HL-60 (cell line): Measurements from ENCODE around the gene ZMIZ2.

Experiments
- DNase-seq, 2 experiments: peaks; one replicate each; pipeline ENCODE4 v3.0.0-alpha.2; 2010 to 2020; ENCODE audit warnings: low read depth in 1 of 2, low spot score in 1 of 2
- H3K27ac ChIP-seq: fragments of 250-450 bp; sonication (Bioruptor Pico); replicated peaks from 2 replicates; pipeline ENCODE4 v1.5.1; 2020; ENCODE audit warnings: mild to moderate bottlenecking, moderate library complexity
- H3K27me3 ChIP-seq: fragments of 250-450 bp; sonication (Bioruptor Pico); 2 replicates; pipeline ENCODE4 v1.5.1; 2021; ENCODE audit warnings: mild to moderate bottlenecking, moderate library complexity; ENCODE audit not compliant: insufficient read depth, poor library complexity, severe bottlenecking
- H3K4me3 ChIP-seq: replicated peaks from 2 replicates; pipeline ENCODE4 v1.5.1; 2011; ENCODE audit warnings: mild to moderate bottlenecking, control low read depth, low read length; ENCODE audit not compliant: insufficient read depth
- GABPA ChIP-seq: IDR thresholded peaks from 2 replicates; pipeline ENCODE4 v1.6.1; 2012; ENCODE audit warnings: low read depth
- POLR2AphosphoS5 ChIP-seq: IDR thresholded peaks from 2 replicates; pipeline ENCODE4 v1.6.1; 2012; ENCODE audit warnings: low read depth
- REST ChIP-seq: IDR thresholded peaks from 2 replicates; pipeline ENCODE4 v1.6.1; 2012; ENCODE audit warnings: low read depth; ENCODE audit not compliant: insufficient replicate concordance
- SPI1 ChIP-seq: IDR thresholded peaks from 2 replicates; pipeline ENCODE4 v1.6.1; 2012; ENCODE audit warnings: low read depth, mild to moderate bottlenecking, borderline replicate concordance
- TF ChIP-seq, protein P1 (sequence below): IDR thresholded peaks from one replicate; pipeline ENCODE4 v1.5.1; 2011; ENCODE audit warnings: low read length, control low read depth, inconsistent platforms; ENCODE audit not compliant: insufficient read depth

ZMIZ2 gene

DNA sequence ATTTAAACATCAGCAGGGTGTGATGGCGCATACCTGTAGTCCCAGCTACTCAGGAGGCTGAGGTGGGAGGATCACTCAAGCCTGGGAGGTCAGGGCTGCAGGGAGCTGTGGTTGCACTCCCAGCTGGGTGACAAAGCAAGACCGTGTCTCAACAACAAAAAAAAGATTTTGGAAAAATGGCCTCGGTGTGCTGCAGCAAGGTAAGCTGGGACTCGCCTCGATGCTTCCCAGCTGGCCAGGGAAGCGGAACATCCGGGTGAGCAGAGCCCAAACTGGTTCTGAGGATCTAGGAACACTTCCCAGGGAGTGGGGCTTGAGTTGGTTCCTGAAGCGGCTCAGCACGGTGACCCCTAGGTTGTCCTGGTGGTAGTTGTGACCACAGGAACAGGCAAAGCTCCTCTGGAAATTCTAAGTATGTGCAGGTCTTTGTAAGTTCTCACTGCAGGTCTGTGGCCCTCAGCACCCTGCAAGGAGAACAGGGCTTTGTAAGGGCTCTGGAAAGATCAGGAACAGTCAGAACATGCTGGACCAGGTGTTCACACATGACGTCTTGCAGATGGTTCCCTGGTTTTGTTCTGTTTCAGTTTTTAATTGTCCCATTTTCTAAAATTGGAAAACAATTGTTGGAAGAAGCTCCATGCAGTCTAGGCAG lies 38.6 kb upstream of the ZMIZ2 start:
- Histone ChIP-seq H3K27ac (no peak overlapping the region), H3K27me3 (no peaks in the 10 kb centered on the region), H3K4me3 (no peak overlapping the region)
- no peak for DNase-seq
- TF ChIP-seq GABPA: no peak
- no peak for TF ChIP-seq POLR2AphosphoS5
- TF ChIP-seq, protein P1, sequence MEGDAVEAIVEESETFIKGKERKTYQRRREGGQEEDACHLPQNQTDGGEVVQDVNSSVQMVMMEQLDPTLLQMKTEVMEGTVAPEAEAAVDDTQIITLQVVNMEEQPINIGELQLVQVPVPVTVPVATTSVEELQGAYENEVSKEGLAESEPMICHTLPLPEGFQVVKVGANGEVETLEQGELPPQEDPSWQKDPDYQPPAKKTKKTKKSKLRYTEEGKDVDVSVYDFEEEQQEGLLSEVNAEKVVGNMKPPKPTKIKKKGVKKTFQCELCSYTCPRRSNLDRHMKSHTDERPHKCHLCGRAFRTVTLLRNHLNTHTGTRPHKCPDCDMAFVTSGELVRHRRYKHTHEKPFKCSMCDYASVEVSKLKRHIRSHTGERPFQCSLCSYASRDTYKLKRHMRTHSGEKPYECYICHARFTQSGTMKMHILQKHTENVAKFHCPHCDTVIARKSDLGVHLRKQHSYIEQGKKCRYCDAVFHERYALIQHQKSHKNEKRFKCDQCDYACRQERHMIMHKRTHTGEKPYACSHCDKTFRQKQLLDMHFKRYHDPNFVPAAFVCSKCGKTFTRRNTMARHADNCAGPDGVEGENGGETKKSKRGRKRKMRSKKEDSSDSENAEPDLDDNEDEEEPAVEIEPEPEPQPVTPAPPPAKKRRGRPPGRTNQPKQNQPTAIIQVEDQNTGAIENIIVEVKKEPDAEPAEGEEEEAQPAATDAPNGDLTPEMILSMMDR: no peak
- TF ChIP-seq REST: no peak
- no peak for TF ChIP-seq SPI1

- Histone ChIP-seq H3K4me3 (no peak overlapping the region), H3K27ac (no peak overlapping the region), H3K27me3 (no peaks in the 10 kb centered on the region)
- DNase-seq: no peak
- TF ChIP-seq REST (no peak), GABPA (no peak)
Measured at GRCh38 chr7:44711528-44711927, 37.1 kb upstream of the ZMIZ2 start.

GRCh38 chr7:44712012-44712411 lies 36.6 kb upstream of the ZMIZ2 start:
- Histone ChIP-seq H3K27me3 (no peaks in the 10 kb centered on the region), H3K27ac (no peak overlapping the region), H3K4me3 (no peak overlapping the region)
- no peak for DNase-seq
- TF ChIP-seq REST (no peak), POLR2AphosphoS5 (no peak), SPI1 (no peak), GABPA (no peak)
- TF ChIP-seq, protein P1: no peak

DNA sequence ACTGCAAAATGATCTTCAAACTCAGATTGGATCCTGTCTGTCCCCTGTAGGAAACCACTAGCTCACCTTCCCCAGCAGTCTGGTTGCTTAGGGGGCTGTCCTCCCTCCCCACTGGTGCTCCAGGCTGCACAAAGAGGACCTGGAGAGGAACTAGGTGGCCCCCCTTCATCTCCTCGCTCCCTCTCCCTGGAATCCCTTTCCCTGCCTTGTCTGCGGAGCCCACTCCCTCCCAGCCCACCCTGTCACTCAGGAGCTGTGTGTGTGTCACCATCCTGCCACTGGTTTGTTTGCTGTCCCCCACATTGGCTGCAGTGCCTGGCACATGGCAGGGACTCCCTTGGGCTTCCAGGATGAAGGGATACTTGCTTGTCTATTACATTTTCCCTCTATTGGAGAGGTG lies 35.5 kb upstream of the ZMIZ2 start:
- TF ChIP-seq GABPA (no peak), SPI1 (no peak), REST (no peak), POLR2AphosphoS5 (no peak)
- TF ChIP-seq, protein P1: no peak
- no peak for DNase-seq
- no peak overlapping the region for H3K4me3 ChIP-seq
- H3K27me3 ChIP-seq: no peaks in the 10 kb centered on the region
- no peak overlapping the region for H3K27ac ChIP-seq
